ENCODE results near the gene MYH7.
"Not testable (repeated sequence)": the region's sequence is repeated elsewhere in the genome, so short reads cannot be mapped to it uniquely, and the experiment has no call there.

MYH7 gene

DNA sequence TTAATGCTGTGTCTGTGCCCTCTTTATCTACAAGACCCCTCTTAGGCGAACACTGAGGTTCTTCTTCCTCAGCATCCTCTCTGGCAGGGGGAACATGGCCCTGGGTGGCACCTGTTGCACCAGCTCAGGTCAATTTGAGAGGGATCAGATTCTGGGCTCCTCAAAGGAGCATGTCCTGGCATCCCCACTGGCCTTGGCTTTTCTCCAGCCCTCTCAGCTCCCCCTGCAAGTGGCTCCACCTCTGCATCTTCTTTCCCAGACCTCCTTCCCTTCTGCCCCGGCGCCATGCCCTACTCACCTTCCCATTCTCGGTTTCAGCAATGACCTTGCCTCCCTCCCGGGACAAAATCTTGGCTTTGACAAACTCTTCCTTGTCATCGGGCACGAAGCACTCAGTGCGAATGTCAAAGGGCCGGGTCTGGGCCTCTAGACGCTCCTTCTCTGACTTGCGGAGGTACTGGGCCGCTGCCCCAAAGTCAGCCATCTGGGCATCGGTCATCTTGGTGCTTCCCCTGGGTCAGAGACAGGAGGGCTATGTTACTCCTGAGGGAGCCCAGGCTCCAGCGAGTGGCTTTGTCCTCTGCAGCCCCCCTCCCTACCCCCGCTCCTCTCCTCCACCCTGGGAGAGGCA lies 28.6 kb downstream of the MYH7 start:
- no peak for DNase-seq

DNA sequence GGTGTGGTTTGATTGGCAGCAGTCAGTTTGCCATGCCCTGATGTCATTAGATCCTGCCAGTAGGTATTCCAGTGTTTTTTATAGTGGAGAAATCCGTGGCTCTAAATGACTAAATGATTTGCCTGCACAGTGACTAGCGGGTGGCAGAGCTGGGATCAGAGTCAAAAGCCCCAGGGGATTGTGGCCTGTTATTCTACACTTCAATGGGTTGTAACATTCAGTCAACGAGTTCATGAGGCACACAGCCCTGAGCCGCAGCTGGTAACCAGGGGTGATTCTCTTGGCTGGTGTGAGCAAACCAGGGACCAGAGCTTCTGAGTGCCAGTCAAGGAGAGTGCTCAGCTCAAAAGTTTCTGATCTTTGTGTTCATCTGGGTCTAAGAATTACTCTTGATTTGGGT lies 29.2 kb downstream of the MYH7 start:
- DNase-seq: no peak

DNA sequence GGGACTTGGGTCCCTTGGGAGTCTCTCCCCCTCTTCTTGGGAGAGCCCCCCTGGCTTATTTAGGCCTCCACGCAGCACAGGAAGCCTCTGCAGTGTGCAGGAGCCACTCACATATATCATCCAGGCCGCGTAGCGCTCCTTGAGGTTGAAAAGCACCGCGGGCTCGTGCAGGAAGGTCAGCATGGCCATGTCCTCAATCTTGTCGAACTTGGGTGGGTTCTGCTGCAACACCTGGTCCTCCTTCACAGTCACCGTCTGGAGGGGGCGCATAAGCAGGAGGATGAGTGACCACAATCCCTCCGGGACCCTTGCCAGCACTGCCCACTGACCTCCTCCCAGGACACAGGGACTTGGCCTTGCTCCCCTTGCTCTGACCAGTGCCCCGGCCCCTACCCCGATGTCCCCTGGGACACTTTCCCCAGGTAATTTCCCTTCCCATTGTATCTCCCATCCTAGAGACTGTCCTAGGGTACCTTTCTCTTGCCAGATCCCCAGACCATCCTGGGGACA lies 29.9 kb downstream of the MYH7 start:
- no peak for DNase-seq

DNA sequence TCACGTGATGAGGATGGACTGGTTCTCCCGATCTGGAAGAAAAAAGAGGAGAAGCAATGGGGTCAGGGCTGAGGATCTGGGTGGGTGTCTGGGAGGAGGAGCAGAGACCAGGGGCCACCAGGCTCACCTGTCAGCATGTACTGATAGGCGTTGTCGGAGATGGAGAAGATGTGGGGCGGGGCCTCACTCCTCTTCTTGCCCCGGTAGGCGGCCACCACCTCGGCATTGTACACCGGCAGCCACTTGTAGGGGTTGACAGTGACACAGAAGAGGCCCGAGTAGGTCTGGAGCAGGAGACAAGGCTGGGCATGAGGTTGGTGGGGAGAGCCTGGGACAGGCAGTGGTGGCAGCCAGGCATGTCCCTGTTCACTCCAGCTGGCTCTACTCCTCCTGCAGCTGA lies 30.4 kb downstream of the MYH7 start:
- no peak for DNase-seq

DNA sequence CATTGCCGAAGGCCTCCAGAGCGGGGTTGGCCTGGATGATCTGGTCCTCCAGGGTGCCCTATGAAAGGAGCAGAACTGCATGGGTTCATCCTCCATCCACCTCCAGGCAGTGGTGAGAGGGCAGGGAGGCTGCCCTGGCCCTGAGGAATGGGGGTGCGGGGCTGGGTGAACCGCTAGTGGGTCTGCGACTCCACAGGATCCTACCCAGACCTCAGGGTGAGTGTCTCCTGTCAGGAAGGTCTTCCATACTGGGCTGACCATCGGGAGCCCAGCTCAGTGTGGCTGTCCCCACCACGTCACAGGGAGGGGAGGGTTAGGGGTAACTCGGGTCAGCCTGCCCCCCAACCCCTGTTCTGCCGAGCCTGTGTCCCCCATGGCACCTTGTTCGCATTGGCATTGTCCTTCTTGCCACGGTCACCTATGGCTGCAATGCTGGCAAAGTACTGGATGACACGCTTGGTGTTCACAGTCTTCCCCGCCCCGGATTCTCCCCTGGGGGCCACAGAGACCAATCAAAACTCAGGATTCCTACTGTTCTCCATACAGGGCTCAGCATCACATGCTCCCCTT lies 31.0 kb downstream of the MYH7 start:
- DNase-seq: no peak

DNA sequence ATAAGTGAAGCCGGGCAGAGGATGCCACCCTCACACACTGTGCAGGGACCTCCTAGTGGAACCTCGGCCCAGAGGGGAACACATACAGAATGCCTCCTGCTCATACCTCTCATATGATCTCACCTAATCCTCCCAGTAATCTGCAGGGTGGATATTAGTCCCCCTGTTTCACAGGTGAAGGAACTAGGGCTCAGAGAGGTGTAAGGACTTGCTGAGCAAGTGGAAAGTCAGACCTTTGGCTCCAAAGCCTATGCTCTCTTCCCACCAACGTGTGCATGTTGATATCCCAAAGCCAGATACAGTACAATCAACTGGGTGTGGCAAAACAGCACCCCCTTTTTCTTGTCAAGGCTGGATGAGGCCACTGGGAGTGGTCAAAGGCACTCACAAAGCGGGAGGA lies 31.6 kb downstream of the MYH7 start:
- no peak for DNase-seq

DNA sequence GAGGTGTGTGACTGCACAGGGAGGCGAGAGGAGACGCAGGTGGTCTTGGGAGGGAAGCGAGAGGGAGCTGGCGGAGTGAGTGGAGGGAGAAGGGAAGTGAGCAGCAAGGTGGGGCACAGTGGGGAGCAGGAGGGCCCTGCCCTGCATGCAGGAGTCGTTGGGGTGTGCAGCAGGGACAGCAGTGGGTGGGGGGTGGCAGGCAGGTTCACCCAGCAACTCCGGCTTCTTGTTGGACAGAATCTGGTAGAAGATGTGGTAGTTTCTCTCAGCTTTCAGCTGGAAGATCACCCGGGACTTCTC lies 32.4 kb downstream of the MYH7 start:
- no peak for DNase-seq

DNA sequence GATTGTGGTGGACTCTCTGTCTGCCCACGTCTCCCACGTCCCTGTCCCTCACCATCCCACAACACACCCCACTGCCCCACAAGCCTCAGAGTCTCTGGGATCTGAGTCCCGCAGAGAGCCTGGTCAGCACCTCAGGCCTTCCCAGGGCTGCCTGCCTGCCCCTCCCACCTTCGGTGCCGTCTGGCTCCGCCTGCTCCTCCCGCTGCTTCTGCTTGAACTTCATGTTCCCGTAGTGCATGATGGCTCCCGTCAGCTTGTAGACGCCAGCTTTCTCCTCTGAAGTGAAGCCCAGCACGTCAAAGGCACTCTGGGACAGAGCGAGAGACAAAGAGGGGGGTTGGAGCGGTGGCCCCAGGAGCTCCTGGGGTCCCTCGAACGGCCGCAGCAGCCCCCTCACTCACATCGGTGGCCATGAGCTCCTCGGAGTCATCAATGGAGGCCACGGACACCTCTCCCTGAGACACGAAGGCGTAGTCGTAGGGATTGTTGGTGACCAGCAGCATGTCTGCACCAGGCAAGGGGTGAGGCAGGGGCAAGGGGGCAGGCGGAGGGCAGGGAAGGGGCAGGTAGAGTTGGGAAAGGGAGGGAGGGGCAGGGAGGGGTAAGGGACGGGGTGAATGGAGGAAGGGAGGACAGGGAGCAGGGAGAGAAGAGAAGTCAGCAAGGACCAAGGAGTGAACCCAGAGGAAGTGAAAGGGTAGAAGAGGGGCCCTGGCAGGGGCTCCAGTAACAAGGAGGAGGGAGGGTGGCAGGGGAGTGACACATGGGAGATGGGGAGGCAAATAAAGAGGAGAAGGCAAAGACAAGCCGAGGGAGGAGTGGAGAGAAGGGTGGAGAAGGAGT lies 32.9 kb downstream of the MYH7 start:
- DNase-seq: no peak

DNA sequence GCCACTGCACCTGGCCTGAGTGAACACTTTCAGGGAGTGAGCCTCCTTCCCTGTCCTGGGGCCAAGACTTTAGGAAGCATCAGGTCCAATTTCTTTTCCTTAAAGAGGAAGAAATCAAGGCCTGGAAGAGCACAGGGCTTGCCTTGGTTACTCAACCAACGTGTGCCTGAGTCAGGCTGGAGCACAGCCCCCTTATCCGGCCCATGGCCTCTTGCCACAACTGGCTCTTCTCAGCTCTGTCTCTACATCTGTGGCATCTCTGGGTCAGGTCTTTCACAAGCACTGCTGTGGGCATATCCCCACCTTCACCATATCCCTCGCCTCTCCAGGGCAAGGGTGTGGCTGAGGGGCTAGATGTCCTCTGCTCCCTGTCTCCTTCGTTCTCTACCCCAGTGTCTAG lies 34.2 kb downstream of the MYH7 start:
- DNase-seq: no peak

DNA sequence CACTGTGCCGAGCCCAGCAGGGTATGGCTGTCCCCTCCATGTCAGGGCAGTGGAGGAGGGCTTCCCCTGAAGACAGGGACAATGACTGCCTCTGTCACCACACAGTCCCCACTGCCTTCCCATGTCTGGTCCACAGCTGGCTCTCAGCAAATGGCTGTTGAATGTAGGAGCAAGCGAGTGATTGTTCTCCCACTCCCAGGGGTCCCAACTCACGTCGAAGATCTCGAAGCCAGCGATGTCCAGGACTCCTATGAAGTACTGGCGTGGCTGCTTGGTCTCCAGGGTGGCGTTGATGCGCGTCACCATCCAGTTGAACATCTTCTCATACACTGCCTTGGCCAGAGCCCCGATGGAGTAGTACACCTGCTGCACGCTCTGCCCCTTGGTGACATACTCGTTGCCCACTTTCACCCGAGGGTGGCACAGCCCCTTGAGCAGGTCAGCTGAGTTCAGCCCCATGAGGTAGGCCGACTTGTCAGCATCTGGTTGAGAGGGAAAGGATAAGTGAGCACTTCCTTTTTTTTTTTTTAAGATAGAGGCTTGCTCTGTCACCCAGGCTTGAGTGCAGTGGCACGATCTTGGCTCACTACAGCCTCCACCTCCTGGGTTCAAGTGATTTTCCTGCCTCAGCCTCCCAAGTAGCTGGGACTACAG lies 34.8 kb downstream of the MYH7 start:
- DNase-seq: not testable (repeated sequence)

DNA sequence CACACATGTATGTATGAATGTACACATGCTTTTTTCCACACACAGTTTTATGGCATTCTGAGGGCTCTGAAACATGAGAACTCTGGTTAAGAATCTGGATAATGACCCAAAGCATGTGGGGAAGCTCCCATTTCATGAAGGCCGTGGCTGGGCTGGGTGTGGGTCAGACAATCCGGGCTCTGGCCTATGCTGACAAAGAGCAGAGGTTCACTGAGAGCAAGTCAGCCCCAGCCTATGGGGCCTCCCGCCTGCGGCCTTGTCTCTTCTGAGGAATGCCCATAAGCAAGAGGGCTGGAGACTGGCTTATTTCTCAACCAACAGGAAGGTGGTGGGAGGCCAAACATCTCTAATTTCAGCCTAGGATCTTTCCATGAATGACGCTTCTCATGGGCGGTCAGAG lies 35.9 kb downstream of the MYH7 start:
- no peak for DNase-seq

DNA sequence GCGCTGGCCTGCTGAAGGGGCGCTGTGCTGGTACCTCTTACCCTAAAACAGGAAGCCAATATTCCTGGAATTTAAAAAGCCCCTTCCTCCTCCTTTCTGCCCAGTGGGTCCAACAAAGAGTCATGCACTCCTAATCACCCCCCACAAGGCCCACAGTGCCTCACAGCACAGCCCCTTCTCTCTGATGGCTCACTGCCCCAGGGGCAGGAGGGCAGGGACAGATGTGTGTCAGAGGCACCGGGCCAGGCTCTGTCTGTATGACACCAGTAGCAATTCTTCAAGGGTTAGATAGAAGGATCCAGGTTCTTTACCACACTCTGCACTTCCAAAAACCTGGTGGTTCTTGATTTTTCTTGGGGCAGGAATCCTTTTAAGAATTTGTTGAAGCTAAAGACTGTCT lies 36.3 kb downstream of the MYH7 start:
- DNase-seq: no peak

DNA sequence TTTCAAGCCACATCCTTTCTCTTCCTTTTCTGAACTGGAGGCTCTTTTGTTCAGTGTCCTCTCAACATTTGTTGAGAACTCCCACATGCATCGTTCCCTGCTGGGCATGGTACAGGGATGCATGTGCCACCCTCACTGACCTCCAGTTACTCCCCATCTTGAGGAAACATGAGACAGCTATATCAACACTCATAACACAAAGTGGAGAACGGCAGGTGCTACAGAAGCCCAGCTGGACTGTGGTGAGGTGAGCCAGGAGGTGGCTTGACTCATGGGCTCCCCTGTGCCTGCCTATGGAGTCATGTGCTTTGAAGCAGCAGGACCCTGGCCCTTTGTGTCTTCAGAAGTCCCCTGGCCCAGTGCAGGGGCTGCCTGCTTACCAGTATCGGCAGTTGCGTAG lies 37.1 kb downstream of the MYH7 start:
- no peak for DNase-seq

DNA sequence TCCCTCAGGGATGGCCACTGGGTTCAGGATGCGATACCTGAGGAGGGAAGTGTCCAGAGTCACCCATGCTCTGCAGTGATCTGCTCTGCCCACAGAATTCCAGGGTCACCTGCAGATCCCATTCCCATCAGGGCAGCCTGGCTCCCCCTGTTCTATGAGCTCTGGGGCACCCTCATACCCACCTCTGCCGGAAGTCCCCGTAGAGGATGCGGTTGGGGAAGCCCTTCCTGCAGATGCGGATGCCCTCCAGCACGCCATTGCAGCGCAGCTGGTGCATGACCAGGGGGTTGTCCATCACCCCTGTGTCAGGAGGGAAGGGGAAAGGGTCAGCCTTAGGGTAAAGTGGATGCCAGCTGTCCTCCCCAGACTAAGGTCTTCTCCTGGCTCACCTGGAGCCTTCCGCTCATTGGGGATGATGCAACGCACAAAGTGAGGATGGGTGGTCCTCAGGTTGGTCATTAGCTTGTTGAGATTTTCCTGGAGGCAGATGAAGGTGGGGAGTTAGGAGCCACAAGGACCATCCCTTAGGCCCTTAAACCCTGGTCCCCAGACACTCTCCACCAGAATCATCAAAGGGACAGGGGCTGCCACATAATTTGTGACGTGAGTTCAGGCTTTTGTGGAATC lies 38.6 kb downstream of the MYH7 start:
- DNase-seq: no peak

DNA sequence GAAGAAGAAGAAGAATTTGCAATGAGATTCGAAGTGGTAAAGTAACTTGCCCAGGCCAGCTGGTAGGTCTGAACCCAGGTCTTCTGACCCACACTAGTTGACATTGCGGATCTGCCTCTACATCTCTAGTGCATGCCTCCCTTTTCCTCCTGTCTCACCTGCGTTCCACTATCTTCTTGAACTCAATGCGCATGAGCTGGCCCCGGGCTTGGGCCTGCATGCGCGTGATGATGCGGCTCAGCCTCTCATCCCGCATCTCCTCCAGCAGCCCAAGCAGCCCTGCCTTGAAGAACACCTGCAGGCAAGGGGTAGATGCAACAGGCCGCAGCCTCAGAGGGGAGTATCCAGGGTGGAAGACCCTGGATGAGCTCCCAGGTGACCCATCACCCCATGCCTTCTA lies 39.3 kb downstream of the MYH7 start:
- no peak for DNase-seq

DNA sequence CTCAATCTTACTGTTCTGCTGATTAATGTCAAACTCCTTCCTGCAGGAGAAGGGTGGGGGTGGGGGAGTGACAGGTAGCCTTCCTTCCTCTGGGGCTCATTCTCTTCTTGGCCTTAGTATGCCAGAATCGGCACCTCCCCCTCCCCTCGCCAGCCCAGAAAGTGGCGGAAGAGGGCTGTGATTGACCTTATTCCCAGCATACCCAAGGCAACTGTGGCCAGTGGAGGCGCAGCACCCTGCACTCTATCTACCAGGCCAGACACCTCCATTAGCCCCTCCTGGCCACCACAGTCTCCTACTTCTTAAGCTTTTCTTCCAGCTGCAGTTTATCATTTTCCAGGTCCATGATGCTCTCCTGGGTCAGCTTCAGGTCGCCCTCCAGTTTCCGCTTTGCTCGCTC lies 42.8 kb downstream of the MYH7 start:
- DNase-seq: no peak

DNA sequence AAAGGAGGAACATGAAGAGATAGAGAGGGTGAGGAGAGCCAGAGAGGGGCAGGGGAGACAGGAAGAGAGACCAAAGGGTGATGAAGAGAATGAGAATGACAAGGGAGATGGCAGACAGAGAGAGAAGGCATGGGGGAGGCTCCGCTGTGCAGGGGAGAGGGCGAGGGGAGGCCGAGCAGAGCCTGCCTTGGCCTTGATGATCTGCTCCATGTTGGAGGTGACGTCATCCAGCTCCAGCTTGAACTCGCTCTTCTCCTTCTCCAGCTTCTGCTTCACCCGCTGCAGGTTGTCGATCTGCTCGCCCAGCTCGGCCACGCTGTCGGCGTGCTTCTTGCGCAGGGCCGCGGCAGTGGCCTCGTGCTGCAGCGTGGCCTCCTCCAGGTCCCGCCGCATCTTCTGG lies 45.6 kb downstream of the MYH7 start:
- not testable (repeated sequence) for DNase-seq

DNA sequence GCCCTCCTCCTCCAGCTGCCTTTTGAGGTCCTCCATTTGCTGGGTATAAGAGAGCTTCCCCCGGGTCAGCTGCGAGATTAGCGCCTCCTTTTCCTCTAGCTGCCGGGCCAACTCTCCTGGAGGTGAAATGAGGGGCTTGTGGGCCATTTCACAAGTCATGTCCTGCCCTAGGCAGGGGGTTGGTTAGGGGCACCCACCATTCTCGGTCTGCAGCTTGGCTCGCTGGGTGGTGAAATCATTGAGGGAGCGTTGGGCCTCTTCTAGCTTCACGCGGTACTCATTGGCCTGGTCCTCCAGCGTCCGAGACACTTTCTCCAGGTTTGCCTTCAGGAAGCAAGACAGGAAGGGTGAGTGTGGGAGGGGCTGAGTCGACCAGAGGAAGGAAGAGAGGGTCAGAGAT lies 46.1 kb downstream of the MYH7 start:
- no peak for DNase-seq

DNA sequence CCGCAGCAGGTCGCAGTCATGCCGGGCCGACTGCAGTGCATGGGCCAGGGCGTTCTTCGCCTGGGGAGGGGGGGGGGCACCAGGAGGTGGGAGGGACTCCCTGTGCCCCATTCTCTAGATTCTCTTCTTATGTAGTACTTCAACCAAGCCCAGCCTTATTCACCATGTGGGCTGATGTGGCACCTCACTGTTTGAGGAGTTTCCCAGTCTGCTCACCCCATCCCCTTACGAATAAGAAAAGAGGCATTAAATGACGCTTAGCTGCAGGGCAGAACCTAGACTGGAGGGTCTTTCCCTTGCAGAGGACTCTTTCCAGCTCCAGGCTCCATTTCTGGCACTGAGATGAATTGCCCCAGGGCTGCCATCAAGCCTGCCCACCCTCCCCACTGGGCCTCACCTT lies 46.5 kb downstream of the MYH7 start:
- DNase-seq: no peak

DNA sequence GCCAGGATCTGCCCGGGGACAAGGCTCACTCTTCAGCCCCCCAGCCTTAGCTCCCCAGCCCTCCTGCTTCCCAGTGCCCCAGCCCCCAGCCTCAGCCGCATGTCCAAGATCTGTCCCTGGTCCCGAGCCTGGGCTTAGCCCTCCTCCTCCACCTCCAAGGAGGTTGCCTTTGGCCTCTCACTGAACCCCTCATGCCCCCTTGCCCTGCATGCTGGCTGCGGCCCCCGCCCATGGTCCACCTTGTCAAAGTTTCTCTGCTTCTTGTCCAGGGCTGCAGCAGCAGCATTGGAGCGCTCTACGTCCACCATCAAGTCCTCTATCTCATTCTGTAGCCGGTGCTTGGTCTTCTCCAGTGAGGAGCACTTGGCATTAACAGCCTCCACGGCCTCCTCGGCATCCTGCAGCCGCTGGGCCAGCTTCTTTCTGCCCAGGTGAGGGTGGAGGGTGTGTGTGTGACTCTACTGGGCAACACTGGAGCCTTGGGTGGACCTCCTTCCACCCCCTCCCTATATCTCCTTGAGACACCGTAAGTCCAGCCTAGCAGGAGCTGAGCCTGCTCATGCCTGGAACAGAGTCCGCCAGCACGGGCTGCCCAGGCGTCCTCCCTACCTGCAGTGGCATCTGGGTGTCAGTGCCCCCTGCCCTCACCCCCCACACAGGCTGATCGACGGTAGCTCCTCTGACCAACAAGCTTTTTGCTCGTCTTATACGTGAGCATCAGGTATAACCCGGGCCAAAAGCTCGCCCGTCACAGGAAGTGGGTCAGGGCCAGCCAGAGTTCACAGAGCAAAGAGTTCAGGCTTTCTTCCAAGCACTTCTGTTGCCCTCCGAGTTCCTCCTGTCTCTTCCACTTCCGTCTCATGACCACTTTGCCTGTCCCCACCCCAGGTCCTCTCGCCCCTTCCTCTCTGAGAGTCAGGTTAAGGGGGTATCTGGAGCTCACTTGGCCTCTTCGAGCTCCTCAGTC lies 47.3 kb downstream of the MYH7 start:
- DNase-seq: no peak

DNA sequence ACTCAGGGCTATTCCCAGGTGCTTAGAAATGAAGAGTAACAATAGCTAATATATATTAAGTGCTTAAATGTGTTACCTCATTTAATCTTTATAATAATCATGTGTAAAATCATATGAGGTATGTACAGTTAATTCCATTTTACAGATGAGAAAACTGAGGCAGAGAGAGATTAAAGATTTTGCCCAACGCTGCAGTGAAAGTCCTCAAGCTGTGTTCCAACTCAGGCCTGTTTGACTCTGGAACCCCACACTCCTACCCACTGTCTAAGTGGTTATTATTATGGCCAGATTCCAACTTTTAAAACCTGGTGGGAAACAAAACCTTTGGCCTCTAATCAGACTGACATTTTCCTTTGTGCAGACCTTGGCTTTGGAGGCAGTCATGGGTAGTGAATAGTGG lies 48.5 kb downstream of the MYH7 start:
- no peak for DNase-seq

DNA sequence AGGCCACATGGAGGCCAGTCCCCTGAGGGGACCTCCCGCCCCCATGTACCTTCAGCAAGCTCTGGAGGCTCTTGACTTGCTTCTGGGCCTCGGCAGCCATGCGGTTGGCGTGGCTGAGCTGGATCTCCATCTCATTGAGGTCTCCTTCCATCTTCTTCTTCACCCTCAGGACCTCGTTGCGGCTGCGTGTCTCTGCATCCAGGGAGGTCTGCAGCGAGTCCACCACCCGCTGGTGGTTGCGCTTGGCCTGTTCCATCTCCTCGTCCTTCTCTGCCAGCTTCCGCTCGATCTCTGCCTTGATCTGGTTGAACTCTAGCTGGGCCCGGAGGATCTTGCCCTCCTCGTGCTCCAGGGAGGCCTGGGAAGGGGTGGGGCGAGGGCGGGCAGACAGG lies 49.2 kb downstream of the MYH7 start:
- DNase-seq: not testable (repeated sequence)

All from activated CD4-positive, alpha-beta T cell treated with anti-CD3 and anti-CD28 coated beads for 48 hours (primary cell).